Measurements from ENCODE around the gene LHFPL3.

LHFPL3 gene

DNA sequence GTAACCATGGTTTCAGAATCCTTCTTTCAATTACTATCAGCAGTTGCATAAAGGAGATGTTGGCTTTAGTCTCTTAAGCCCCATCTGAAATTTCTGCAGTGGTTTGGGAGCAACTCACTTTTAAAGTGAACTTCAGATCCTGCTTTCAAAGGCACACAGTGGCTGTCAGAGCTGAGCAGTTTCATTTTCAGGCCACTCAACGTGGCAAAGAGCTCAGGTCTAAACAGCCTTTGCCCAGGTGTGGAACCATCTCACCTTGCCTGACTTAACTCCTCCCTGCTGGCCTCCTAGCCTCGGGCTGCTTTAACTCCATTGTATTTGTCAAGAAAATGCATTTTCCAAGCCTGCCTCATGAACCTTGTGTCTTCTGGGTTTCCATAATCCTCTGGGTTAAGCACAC lies 488.1 kb downstream of the LHFPL3 start:
- H3K36me3 Mint-ChIP-seq, result no peaks in the 10 kb centered on the region

DNA sequence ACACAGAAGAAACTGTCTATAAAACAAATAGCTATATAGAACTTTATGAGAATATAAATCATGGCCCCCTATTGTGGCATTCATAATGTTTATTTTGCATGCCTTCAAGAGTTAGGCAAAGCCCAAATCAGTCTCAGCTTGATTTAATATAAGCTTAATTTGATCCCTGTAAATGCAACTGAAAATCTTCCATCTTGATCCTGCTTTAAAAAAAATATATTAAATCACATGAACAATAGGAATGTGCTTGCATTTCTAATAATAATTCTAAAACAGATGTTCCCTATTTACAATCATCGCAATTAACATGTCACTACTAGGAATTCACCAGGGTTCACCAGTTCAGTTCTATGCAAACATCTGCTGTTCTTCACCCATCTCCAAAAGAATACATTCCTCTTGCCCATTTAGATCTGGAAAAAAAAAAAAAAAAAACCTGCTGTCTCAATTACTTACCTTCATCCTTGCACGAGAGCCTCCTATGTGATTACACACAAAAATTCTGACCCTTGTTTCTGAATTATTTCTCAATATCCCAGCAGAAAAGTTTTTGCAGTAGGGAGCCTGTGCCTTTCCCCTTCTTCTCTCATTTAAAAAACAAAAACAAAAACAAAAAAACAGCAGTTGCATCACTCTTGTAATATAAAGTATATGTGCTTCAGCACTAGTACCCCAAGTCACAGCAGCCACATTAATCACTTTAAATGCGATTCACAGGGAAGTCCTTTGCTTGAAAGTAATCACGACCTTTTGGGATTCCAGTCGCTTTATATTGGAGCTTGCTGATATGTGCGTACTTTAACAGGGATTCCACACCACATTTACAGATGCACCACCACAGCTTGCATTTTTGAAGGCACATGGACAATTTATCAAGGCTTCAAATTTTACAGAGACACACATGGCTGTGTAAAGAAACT lies 490.8 kb downstream of the LHFPL3 start:
- H3K4me3 Mint-ChIP-seq, result no peak overlapping the region

More for the DNA sequence above, 488.1 kb downstream of the LHFPL3 start:
- Mint-ChIP-seq H3K4me3 (no peak overlapping the region), H3K27ac (no peak overlapping the region), H3K4me1 (ENCODE audit: low read depth) (no peaks in the 10 kb centered on the region), H3K27me3 (no peaks in the 10 kb centered on the region), H3K9me3 (ENCODE audit: low read depth) (no peaks in the 10 kb centered on the region)

DNA sequence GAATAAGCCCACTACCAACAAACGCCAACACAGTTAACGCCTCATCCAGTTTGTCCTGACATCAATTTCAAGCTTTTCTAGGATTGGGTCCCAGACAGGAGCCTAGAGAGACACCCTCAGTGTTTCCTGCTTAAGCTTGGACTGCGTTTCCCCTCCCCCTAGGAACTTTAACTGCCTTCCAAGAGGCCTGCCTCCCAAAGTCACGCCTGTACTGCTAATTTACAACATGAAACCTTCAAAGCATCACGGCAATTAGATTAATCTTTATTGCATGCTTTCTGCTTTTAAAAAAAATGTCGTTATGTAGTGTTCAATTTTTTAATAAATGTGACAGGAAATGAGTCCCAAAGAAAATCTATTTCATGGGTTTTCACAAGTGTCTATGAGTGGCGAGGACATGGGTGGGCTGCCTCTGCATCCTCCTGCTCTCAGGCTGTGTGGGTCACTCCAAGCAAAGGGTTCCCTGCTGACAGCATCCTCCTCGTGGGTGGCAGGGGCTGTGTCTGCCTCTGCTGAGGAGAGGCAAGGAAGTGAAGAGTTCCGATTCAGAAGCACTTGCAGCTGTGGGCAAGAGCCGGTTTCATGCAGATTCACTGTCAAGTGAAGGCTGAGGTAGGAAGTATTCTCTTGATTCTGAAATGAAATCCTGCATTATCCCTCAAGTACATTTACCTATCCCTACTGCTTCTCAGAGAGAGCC lies 492.6 kb downstream of the LHFPL3 start:
- no peaks in the 10 kb centered on the region for H3K9me3 Mint-ChIP-seq (ENCODE audit: low read depth)
- H3K4me1 Mint-ChIP-seq (ENCODE audit: low read depth), result no peaks in the 10 kb centered on the region
- H3K27ac Mint-ChIP-seq, result no peak overlapping the region
- H3K4me3 Mint-ChIP-seq, result no peak overlapping the region
- H3K27me3 Mint-ChIP-seq, result no peaks in the 10 kb centered on the region
- H3K36me3 Mint-ChIP-seq, result no peaks in the 10 kb centered on the region

More for the DNA sequence above, 490.8 kb downstream of the LHFPL3 start:
- Mint-ChIP-seq H3K36me3 (no peaks in the 10 kb centered on the region), H3K27me3 (no peaks in the 10 kb centered on the region), H3K27ac (no peak overlapping the region), H3K9me3 (ENCODE audit: low read depth) (no peaks in the 10 kb centered on the region), H3K4me1 (ENCODE audit: low read depth) (no peaks in the 10 kb centered on the region)

DNA sequence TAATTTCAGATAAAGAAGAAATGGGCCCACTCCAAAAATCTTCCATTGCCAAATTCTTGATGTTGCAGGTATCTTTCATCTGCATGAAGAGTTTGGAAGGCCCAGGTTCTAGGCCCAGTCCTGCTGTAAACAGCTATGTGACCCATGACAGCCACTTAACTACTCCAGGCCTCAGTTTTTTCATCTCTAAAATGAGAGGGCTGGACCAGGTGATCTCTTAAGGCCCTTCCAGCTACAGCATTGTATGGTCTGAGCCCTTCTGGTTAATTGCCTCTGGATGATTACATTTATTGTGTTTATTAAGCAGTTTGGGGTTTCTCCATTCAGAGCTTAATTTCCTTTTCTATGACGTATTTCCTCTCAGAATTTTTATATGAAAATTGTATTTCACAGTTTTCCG lies 494.8 kb downstream of the LHFPL3 start:
- no peak overlapping the region for H3K27ac Mint-ChIP-seq
- no peaks in the 10 kb centered on the region for H3K27me3 Mint-ChIP-seq
- H3K36me3 Mint-ChIP-seq, result no peaks in the 10 kb centered on the region
- no peaks in the 10 kb centered on the region for H3K9me3 Mint-ChIP-seq (ENCODE audit: low read depth)
- no peaks in the 10 kb centered on the region for H3K4me1 Mint-ChIP-seq (ENCODE audit: low read depth)
- no peak overlapping the region for H3K4me3 Mint-ChIP-seq

DNA sequence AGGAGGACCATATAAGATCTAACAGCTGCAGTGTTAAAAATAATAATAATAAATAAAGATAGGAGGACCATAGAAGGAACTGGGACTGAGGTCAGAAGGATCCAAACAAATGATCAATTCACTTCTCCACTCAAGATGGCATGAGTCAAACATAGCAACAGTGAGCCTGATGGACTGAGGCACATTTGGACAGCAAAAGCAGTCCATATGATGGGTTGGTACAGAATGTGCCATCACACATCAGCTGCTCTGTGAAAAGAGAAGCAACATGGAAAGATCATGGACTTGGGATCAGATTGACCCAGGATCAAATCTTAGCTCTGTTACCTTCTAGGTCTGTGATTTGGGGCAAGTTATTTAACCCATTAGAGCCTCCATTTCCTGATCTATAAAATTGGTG lies 496.7 kb downstream of the LHFPL3 start:
- Mint-ChIP-seq H3K27ac (no peak overlapping the region), H3K4me1 (ENCODE audit: low read depth) (no peaks in the 10 kb centered on the region), H3K36me3 (no peaks in the 10 kb centered on the region), H3K27me3 (no peaks in the 10 kb centered on the region), H3K9me3 (ENCODE audit: low read depth) (no peaks in the 10 kb centered on the region), H3K4me3 (no peak overlapping the region)

DNA sequence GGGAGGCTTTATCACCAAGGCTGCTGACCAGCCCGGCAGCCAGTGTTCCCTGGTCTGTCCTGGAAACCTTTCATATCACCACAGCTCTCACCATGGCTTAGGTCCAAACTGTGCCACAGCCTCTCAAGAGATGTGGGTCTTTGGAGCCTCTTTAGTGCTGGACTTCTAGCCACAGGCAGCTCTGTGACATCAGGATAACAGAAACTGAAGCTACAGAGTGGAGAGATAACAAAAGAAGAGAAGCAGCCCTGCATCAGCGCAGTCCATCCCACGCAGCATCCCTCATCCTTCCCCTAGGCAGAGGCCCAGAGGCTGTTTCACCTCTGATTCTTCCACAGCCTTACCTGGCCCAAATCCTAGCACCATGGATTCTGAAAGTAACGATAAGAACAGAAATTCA lies 497.7 kb downstream of the LHFPL3 start:
- no peak overlapping the region for H3K4me3 Mint-ChIP-seq
- H3K27ac Mint-ChIP-seq, result no peak overlapping the region
- H3K4me1 Mint-ChIP-seq (ENCODE audit: low read depth), result no peaks in the 10 kb centered on the region
- no peaks in the 10 kb centered on the region for H3K27me3 Mint-ChIP-seq
- no peaks in the 10 kb centered on the region for H3K36me3 Mint-ChIP-seq
- H3K9me3 Mint-ChIP-seq (ENCODE audit: low read depth), result no peaks in the 10 kb centered on the region

DNA sequence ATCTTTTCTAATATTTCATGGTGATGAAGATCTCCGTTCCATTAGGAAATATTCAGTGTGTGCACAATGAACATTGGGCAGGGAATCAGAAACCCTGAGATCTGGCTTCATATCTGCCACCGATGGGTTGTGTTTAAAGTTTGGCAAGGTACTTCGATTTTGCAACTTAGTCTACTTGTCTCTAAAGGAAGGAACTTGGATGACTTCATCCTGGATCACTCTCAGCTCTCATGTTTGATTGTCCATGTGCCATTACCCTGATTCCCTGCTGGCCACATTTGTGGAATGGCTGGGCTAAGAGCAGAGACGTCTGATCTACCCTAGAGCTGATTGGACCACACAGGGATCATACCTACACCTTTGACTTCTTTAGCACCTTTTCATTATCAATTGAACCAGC lies 508.6 kb downstream of the LHFPL3 start:
- Mint-ChIP-seq H3K27me3 (peaks cover 12% of the 10 kb centered on the region), H3K4me1 (ENCODE audit: low read depth) (no peaks in the 10 kb centered on the region), H3K27ac (no peak overlapping the region), H3K36me3 (no peaks in the 10 kb centered on the region), H3K9me3 (ENCODE audit: low read depth) (no peaks in the 10 kb centered on the region), H3K4me3 (no peak overlapping the region)

DNA sequence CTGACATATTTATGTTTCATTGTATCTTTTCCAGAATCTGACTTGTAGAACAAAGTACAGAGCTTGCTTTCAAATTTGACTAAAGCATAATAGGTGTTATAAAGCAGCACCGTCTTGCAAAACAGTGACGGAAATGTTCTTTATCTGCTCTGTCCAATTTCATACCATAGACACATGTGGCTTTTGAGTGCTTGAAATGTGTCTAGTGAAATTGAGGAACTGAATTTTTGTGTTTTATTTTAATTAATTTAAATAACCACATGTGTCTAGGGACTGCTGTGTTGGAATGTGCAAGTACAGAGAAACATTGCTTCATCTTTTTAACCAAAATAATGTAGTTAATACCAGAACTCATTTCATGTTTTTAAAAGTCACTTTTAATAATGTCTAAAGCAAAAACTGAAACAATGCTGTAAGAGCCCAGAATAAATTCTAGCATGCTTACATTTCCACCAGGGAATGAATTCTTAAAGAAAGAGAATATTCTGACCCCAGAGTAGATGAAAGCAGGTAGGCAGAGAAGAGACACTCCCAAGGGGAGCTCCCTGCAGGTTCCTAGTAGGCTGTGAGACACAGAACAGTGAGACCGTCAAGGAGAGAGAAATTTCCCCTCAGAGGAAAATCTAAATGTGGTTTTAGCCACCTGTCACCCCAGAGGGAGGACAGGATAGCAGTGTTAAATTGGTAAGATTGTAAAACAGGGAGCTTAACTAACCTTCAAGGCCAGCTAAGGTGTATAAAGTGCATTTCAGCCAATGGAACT lies 510.3 kb downstream of the LHFPL3 start:
- H3K9me3 Mint-ChIP-seq (ENCODE audit: low read depth), result no peaks in the 10 kb centered on the region
- H3K27ac Mint-ChIP-seq, result no peak overlapping the region
- H3K36me3 Mint-ChIP-seq, result no peaks in the 10 kb centered on the region
- H3K4me1 Mint-ChIP-seq (ENCODE audit: low read depth), result no peaks in the 10 kb centered on the region
- H3K27me3 Mint-ChIP-seq, result peaks cover 14% of the 10 kb centered on the region
- no peak overlapping the region for H3K4me3 Mint-ChIP-seq

DNA sequence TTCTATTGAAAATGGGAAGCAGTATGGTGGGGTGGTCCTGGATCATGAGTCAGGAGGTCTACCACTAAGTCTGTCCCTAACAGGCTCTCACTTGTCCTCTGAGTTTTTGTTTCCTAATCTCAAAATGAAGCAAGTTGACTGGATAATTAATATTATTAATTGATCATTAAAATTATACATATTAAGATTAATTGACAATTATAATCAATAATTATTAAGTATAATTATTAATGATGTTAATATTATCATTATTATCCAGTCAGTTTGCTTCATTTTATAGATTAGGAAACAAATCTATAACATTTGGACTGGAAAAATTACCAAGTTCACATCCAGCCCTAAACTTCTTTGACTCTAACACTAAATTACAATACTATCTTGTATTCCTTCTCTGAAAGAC lies 511.4 kb downstream of the LHFPL3 start:
- Mint-ChIP-seq H3K27ac (no peak overlapping the region), H3K4me1 (ENCODE audit: low read depth) (no peaks in the 10 kb centered on the region), H3K9me3 (ENCODE audit: low read depth) (no peaks in the 10 kb centered on the region), H3K27me3 (peaks cover 14% of the 10 kb centered on the region), H3K4me3 (no peak overlapping the region), H3K36me3 (no peaks in the 10 kb centered on the region)

DNA sequence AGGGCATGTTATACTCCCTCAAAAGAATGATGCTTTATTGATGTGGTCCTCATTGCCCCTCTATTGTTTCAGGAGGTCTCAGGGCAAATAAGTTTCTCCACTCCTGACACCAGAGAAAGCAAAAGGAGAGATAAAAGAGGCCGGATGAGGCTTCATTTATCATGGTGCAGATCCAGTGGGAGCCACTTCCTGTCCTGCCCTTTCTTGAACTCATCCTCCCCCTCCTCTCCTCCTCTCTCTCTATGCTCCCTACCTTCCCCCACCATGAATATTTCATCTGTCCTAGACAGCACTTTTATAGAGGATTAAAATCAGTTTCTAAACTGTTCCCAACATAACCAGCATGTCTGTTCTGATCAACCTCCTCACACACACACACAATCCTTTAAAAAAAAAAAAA lies 513.4 kb downstream of the LHFPL3 start:
- Mint-ChIP-seq H3K9me3 (ENCODE audit: low read depth) (no peaks in the 10 kb centered on the region), H3K27me3 (peaks cover 11% of the 10 kb centered on the region), H3K36me3 (no peaks in the 10 kb centered on the region), H3K27ac (no peak overlapping the region), H3K4me1 (ENCODE audit: low read depth) (no peaks in the 10 kb centered on the region), H3K4me3 (no peak overlapping the region)

DNA sequence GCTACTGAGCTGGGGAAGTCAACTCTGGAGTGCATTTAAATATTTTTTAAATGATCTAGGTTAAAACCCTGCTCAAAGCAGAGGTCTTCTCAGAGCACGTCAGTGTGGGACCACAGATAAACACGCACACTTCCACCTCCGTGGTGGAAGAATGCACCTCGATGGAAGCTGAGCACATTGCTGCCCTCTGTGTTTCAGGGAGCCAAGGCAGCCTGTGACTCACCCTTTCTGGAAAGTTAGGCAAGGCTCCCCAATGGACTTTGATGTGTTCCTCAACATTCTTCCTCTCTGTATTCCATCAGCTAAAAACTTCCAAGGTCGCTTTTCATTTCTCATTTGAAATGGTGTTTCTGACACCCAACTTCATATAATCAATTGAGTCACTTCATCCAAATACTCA lies 514.8 kb downstream of the LHFPL3 start:
- Mint-ChIP-seq H3K27me3 (peaks cover 6% of the 10 kb centered on the region), H3K4me3 (no peak overlapping the region), H3K36me3 (no peaks in the 10 kb centered on the region), H3K9me3 (ENCODE audit: low read depth) (no peaks in the 10 kb centered on the region), H3K27ac (no peak overlapping the region), H3K4me1 (ENCODE audit: low read depth) (no peaks in the 10 kb centered on the region)

DNA sequence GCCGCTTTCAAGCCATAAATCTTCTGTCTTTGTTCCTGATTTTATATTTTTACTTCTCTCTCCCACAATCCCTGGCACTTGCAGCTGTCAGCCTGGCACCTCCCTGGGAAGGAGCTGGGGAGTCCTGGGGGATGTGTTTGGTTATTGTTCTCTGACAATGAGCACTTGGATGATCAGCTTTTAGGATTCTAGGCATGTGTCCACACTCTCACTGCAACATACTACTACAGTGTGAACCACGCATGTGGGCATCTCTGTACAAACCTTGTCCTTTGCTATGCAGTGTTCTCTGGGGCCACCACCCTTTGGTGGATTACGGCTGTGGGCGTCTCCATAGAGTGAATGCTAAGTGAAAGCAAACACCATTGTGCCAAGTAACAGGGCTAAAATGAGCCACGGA lies 517.2 kb downstream of the LHFPL3 start:
- H3K9me3 Mint-ChIP-seq (ENCODE audit: low read depth), result no peaks in the 10 kb centered on the region
- no peak overlapping the region for H3K4me3 Mint-ChIP-seq
- H3K27me3 Mint-ChIP-seq, result peaks cover 7% of the 10 kb centered on the region
- no peaks in the 10 kb centered on the region for H3K4me1 Mint-ChIP-seq (ENCODE audit: low read depth)
- H3K36me3 Mint-ChIP-seq, result no peaks in the 10 kb centered on the region
- no peak overlapping the region for H3K27ac Mint-ChIP-seq

DNA sequence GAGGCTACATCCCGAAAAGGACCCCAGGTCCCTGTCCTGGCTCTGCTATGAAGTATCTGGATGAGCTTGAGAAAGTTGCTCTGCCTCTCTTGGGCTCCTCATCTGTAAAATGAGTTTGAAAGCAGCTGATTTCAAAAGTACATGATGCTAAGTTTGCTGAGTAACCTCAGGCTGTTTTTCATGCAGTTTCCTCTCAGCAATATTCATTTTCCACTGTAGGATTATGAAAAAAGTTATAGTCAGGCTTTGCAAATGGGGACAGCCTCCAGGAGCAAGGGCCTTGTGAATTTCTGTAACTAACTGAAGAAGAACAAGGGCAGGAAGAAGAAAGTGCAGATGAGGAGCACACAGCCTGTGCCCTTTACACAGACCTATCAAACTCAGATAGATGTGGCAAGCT lies 518.3 kb downstream of the LHFPL3 start:
- no peaks in the 10 kb centered on the region for H3K36me3 Mint-ChIP-seq
- no peak overlapping the region for H3K4me3 Mint-ChIP-seq
- peaks cover 6% of the 10 kb centered on the region for H3K27me3 Mint-ChIP-seq
- no peaks in the 10 kb centered on the region for H3K9me3 Mint-ChIP-seq (ENCODE audit: low read depth)
- no peaks in the 10 kb centered on the region for H3K4me1 Mint-ChIP-seq (ENCODE audit: low read depth)
- H3K27ac Mint-ChIP-seq, result no peak overlapping the region

DNA sequence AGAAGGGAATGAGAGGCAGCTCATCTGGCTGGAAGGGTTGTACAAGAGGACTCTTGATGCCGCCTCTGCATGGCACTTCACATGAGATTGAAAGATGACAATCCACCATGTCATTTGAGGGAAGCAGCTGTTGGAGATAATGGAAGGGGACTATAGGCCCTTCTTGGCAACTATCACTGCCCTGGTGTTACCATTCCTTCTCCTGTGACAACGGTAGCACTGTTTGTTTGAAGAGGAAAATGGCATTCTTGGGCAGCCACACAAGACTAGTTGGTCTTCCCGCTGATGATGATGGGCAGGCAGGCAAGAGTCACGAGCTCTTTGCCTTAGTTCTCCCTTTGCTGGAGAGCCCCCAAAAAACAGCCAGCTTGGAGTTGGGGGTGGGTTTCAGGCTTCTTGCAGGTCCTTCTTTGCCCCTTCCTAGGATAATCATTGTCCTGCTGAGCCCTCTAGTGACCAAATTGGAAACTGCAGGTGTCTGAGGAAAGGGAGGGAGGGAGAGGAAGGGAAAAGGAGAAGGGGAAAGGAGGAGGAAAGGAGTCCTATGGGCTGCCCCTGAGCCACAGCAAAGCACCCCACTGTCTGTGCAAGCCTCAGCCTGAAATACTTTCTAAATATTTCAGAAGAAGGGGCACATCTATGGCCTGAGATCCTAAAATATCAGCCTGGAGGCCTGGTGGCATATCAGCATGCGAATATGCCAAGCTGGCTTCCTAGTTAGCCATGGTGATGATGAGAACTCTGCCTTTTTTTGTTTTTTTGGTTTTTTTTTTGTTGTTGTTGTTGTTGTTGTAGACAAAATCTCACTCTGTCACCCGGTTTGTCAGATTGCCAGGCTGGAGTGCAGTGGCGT lies 520.0 kb downstream of the LHFPL3 start:
- no peak overlapping the region for H3K4me3 Mint-ChIP-seq
- no peak overlapping the region for H3K27ac Mint-ChIP-seq
- H3K27me3 Mint-ChIP-seq, result peaks cover 4% of the 10 kb centered on the region
- no peaks in the 10 kb centered on the region for H3K36me3 Mint-ChIP-seq
- H3K4me1 Mint-ChIP-seq (ENCODE audit: low read depth), result no peaks in the 10 kb centered on the region
- no peaks in the 10 kb centered on the region for H3K9me3 Mint-ChIP-seq (ENCODE audit: low read depth)

All from activated naive CD8-positive, alpha-beta T cell (primary cell).